Sigmoid colon (tissue), 7 donors: ENCODE results near the gene IPO11. TPM values are rescaled to one million over a fixed set of nuclear protein-coding genes. Genes with fewer than 3 reads are reported as not detected.

Experiments used
- DNase-seq: peaks from one replicate; pipeline ENCODE4 v3.0.0-alpha.2; 2019
- H3K27ac ChIP-seq, 4 donors: fragments of 200-600 bp; sonication (generic); one replicate each; pipeline ENCODE4 v1.5.1; 2016 to 2019; ENCODE audit warnings: mild to moderate bottlenecking in 1 of 4
- H3K27me3 ChIP-seq, 3 donors: fragments of 200-600 bp; sonication (generic); one replicate each; pipeline ENCODE4 v1.5.1; 2019; ENCODE audit warnings: mild to moderate bottlenecking in 1 of 3
- H3K36me3 ChIP-seq, 4 donors: fragments of 200-600 bp; sonication (generic); one replicate each; pipeline ENCODE4 v1.5.1; 2016 to 2019
- H3K4me1 ChIP-seq, 4 donors: fragments of 200-600 bp; sonication (generic); one replicate each; pipeline ENCODE4 v1.5.1; 2017 to 2019
- H3K4me3 ChIP-seq, 4 donors: fragments of 200-600 bp; sonication (generic); one replicate each; pipeline ENCODE4 v1.5.1; 2017 to 2019; ENCODE audit warnings: mild to moderate bottlenecking in 2 of 4, moderate library complexity in 1 of 4
- H3K9me3 ChIP-seq, 4 donors: fragments of 200-600 bp in 3 of 4; sonication (generic) in 3 of 4; one replicate each; pipeline versions ENCODE4 v1.5.1 to v1.6.1; 2013 to 2019
- CTCF ChIP-seq, 4 experiments: fragments of 450-650 bp in 3 of 4; fragments of 200-600 bp in 1 of 4; IDR thresholded peaks; one replicate each; pipeline ENCODE4 v1.5.1; 2016 to 2019; ENCODE audit warnings: antibody characterized with exemption in 4 of 4, mild to moderate bottlenecking in 3 of 4, moderate library complexity in 2 of 4
- EP300 ChIP-seq, 4 donors: sonication (generic); formaldehyde crosslinking; IDR thresholded peaks; one replicate each; pipeline ENCODE4 v1.6.1; 2017; ENCODE audit warnings: antibody characterized with exemption in 4 of 4
- POLR2A ChIP-seq, 2 donors: fragments of 450-650 bp; IDR thresholded peaks; one replicate each; pipeline ENCODE4 v1.6.1; 2016; ENCODE audit warnings: antibody characterized with exemption in 2 of 2, mild to moderate bottlenecking in 2 of 2, moderate library complexity in 2 of 2
- POLR2AphosphoS5 ChIP-seq, 4 donors: sonication (generic); formaldehyde crosslinking; IDR thresholded peaks; one replicate each; pipeline ENCODE4 v1.6.1; 2017; ENCODE audit warnings: antibody characterized with exemption in 4 of 4
- WGBS, 2 donors: extraction: QIAGEN DNeasy Blood & Tissue Kit; methylation state at CpG; one replicate each; pipeline ENCODE4 v1.1.7; 2013; 5-methylcytosine and 5-hydroxymethylcytosine counted together
- intact Hi-C: fragments of 100-400 bp; cut with DNase I; formaldehyde crosslinking; loops from one replicate; pipeline ENCODE4 v1.15.1; 2023
- polyA plus RNA-seq, 3 donors: library from polyadenylated mRNA; stranded (reverse); fragments of 200-250 nt; gene quantifications; one replicate each; pipeline ENCODE4 v1.2.3, GENCODE V29; 2013
- total RNA-seq, 4 donors: library from RNA; depleted of rRNA; stranded (reverse); fragments of >200 nt; gene quantifications; one replicate each; pipeline ENCODE4 v1.1.0, GENCODE V29; 2016
- donor health status: healthy with polysubstance abuse.
- donor health status: Bipolar disorder and iron deficiency.
- donor health status: healthy.

IPO11 gene
- total and polyA plus RNA-seq, 7 donors, result 5.3 to 38.8 (median 20.9) TPM

DNA sequence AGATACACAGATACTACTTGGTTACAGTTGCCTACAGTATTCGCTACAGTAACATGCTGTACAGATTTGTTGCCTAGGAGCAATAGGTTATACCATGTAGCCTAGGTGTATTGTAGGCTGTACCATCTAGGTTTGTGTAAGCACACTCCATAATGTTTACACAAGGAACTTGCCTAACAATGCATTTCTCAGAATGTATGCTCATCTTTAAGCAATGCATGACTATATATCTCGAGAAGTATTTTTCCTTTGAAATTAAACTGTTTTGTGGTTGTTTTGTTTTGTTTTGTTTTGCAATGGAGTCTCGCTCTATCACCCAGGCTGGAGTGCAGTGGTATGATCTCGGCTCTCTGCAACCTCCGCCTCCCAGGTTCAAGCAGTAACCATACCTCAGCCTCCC, 191.4 kb downstream of the IPO11 start:
- Histone ChIP-seq H3K9me3 (no peaks in the 10 kb centered on the region), H3K4me3 (no peak overlapping the region), H3K36me3 (no peaks in the 10 kb centered on the region), H3K27me3 (no peaks in the 10 kb centered on the region), H3K27ac (no peak overlapping the region), H3K4me1 (no peaks in the 10 kb centered on the region)
- DNase-seq, result no peak
- 98 to 99% methylated on average over 5 of the region's 5 CpGs for WGBS, 2 donors
- TF ChIP-seq POLR2A (IDR thresholded peaks at IDR 0.05) (no peak), EP300 (IDR thresholded peaks at IDR 0.05) (no peak), CTCF (IDR thresholded peaks at IDR 0.05) (no peak), POLR2AphosphoS5 (IDR thresholded peaks at IDR 0.05) (no peak)
- intact Hi-C loops, result no loop called here

DNA sequence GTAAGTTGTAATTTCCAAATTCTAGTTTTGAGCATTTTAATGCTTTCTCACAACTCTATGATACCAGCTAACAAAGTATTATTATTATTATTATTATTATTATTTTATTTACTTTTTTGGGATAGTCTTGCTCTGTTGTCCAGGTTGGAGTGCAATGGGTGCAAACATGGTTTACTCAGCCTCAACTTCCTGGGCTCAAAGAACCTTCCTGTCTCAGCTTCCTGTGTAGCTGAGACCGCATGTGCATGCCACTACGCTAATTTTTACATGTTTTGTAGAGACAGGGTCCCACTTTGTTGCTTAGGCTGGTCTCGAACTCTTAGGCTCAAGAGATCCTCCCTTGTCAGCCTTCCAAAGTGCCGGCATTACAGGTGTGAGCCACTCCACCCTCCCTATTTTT, 193.1 kb downstream of the IPO11 start:
- no peaks in the 10 kb centered on the region for H3K4me1 ChIP-seq
- H3K36me3 ChIP-seq, result no peaks in the 10 kb centered on the region
- intact Hi-C loops, result no loop called here
- no peak overlapping the region for H3K27ac ChIP-seq
- no peak overlapping the region for H3K4me3 ChIP-seq
- TF ChIP-seq CTCF (IDR thresholded peaks at IDR 0.05) (no peak), POLR2A (IDR thresholded peaks at IDR 0.05) (no peak), POLR2AphosphoS5 (IDR thresholded peaks at IDR 0.05) (no peak), EP300 (IDR thresholded peaks at IDR 0.05) (no peak)
- DNase-seq, result no peak
- H3K27me3 ChIP-seq, result no peaks in the 10 kb centered on the region
- WGBS, 2 donors, result 90 to 97% methylated on average over 4 of the region's 4 CpGs
- H3K9me3 ChIP-seq, result no peaks in the 10 kb centered on the region

DNA sequence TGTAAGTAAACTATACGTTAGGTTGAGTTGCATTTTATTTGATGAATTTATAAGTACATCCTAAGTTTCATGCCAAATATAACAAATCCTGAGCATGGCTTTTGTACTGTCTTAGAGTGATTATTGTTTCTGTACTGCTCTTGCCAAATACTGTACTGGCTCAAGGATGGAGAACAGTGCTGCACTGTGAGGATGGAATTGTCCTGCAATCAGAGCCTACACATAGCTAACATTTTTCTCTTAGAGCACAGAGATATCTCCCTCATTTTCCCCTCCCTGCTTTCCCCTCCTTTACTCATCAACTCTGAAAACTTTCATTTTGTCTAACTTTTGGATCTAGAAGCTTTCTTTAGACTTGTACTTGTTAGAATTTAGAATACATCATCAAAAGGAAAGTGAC, 194.3 kb downstream of the IPO11 start:
- intact Hi-C loops, result no loop called here
- Histone ChIP-seq H3K27ac (no peak overlapping the region), H3K27me3 (no peaks in the 10 kb centered on the region), H3K9me3 (no peaks in the 10 kb centered on the region), H3K4me3 (no peak overlapping the region), H3K36me3 (no peaks in the 10 kb centered on the region), H3K4me1 (no peaks in the 10 kb centered on the region)
- TF ChIP-seq CTCF (IDR thresholded peaks at IDR 0.05) (no peak), POLR2A (IDR thresholded peaks at IDR 0.05) (no peak), EP300 (IDR thresholded peaks at IDR 0.05) (no peak), POLR2AphosphoS5 (IDR thresholded peaks at IDR 0.05) (no peak)
- no peak for DNase-seq
- 75 to 79% methylated on average over 1 of the region's 1 CpG for WGBS, 2 donors

- no peak overlapping the region for H3K4me3 ChIP-seq
- H3K9me3 ChIP-seq, result no peaks in the 10 kb centered on the region
- H3K27me3 ChIP-seq, result no peaks in the 10 kb centered on the region
- no peak for TF ChIP-seq POLR2A (IDR thresholded peaks at IDR 0.05)
- WGBS, 2 donors, result 97 to 98% methylated on average over 4 of the region's 4 CpGs
- no peak overlapping the region for H3K27ac ChIP-seq
- DNase-seq, result no peak
- H3K4me1 ChIP-seq, result no peaks in the 10 kb centered on the region
- intact Hi-C loops, result no loop called here
- no peaks in the 10 kb centered on the region for H3K36me3 ChIP-seq
Observed at GRCh38 chr5:62607615-62608014, 195.1 kb downstream of the IPO11 start.

GRCh38 chr5:62608529-62609511, 196.3 kb downstream of the IPO11 start:
- TF ChIP-seq EP300 (IDR thresholded peaks at IDR 0.05) (no peak), POLR2AphosphoS5 (IDR thresholded peaks at IDR 0.05) (no peak), CTCF (IDR thresholded peaks at IDR 0.05) (no peak), POLR2A (IDR thresholded peaks at IDR 0.05) (no peak)
- H3K4me1 ChIP-seq, result no peaks in the 10 kb centered on the region
- DNase-seq, result no peak
- intact Hi-C loops, result no loop called here
- no peaks in the 10 kb centered on the region for H3K9me3 ChIP-seq
- no peak overlapping the region for H3K4me3 ChIP-seq
- no peak overlapping the region for H3K27ac ChIP-seq
- no peaks in the 10 kb centered on the region for H3K27me3 ChIP-seq
- 94% methylated on average over 7 of the region's 7 CpGs for WGBS, 2 donors
- no peaks in the 10 kb centered on the region for H3K36me3 ChIP-seq
